WTC11 (cell line): Measurements from ENCODE around the gene C1orf232. TPM values are rescaled to one million over a fixed set of nuclear protein-coding genes. Genes with fewer than 3 reads are reported as not detected.

Experiments
- FOXP1 ChIP-seq: sonication (generic); formaldehyde crosslinking; IDR thresholded peaks from 2 replicates; pipeline ENCODE4 v1.8.0; 2022; ENCODE audit warnings: missing genetic modification reagents, mild to moderate bottlenecking, moderate library complexity, borderline replicate concordance
- IRF2 ChIP-seq: sonication (generic); formaldehyde crosslinking; IDR thresholded peaks from 2 replicates; pipeline ENCODE4 v1.8.0; 2022; ENCODE audit warnings: low read depth, missing genetic modification reagents, borderline replicate concordance
- NFE2L1 ChIP-seq: sonication (generic); formaldehyde crosslinking; IDR thresholded peaks from 2 replicates; pipeline ENCODE4 v1.8.1; 2023; ENCODE audit warnings: missing genetic modification reagents
- SOX15 ChIP-seq: fragments of 250-450 bp; sonication (Bioruptor Pico); IDR thresholded peaks from 2 replicates; pipeline ENCODE4 v1.9.0; 2021; ENCODE audit warnings: mild to moderate bottlenecking
- ZNF317 ChIP-seq: sonication (generic); formaldehyde crosslinking; IDR thresholded peaks from 2 replicates; pipeline ENCODE4 v1.8.1; 2023; ENCODE audit warnings: low read depth, mild to moderate bottlenecking, moderate library complexity, missing genetic modification reagents, borderline replicate concordance
- total RNA-seq: library from RNA; stranded (reverse); gene quantifications from 3 replicates; pipeline ENCODE4 v1.2.3, GENCODE V29; 2021
- TF ChIP-seq, protein P1 (sequence below): sonication (generic); formaldehyde crosslinking; IDR thresholded peaks from 2 replicates; pipeline ENCODE4 v1.8.0; 2022; ENCODE audit warnings: mild to moderate bottlenecking, missing genetic modification reagents
- TF ChIP-seq, protein P2 (sequence below): fragments of 250-450 bp; sonication (Bioruptor Pico); IDR thresholded peaks from 2 replicates; pipeline ENCODE4 v1.9.0; 2021; ENCODE audit warnings: mild to moderate bottlenecking, borderline replicate concordance

Gene C1orf232
- total RNA-seq, 1 experiment from 2014 or later = not detected

DNA sequence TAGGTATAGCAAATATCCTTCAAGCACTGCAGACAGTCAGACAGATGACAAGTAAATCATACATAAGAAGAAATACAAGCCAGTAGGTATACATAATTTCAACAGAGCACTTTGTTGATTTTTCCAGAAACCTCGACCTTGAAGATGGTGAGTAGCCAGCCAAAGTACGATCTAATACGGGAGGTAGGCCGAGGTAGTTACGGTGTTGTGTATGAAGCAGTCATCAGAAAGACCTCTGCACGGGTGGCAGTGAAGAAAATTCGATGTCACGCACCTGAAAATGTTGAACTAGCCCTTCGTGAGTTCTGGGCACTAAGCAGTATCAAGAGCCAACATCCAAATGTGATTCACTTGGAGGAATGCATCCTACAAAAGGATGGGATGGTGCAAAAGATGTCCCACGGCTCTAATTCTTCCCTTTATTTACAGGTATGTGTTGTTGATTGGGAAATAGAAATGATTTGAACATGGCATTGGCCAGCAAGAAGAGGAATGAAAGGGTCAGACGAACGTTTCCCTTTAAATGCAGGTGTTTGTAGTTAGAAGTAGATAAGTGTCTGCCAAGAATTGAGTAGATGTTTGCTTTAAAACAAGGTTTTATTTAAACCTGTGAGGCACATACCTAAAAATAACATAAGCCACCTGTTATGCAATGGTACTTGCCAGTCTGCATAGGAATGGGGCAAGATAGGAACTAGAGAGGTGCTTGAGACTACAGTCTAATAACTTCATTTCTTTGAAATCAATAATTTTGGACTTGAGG lies 54.4 kb downstream of the C1orf232 start (continued):
- TF ChIP-seq, protein P1, sequence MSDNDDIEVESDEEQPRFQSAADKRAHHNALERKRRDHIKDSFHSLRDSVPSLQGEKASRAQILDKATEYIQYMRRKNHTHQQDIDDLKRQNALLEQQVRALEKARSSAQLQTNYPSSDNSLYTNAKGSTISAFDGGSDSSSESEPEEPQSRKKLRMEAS (CRISPR knock-in tag) = no peak
- TF ChIP-seq SOX15 = no peak
- TF ChIP-seq IRF2 (CRISPR knock-in tag) = no peak
- no peak for TF ChIP-seq ZNF317
- no peak for TF ChIP-seq NFE2L1 (CRISPR knock-in tag)
- TF ChIP-seq, protein P2, sequence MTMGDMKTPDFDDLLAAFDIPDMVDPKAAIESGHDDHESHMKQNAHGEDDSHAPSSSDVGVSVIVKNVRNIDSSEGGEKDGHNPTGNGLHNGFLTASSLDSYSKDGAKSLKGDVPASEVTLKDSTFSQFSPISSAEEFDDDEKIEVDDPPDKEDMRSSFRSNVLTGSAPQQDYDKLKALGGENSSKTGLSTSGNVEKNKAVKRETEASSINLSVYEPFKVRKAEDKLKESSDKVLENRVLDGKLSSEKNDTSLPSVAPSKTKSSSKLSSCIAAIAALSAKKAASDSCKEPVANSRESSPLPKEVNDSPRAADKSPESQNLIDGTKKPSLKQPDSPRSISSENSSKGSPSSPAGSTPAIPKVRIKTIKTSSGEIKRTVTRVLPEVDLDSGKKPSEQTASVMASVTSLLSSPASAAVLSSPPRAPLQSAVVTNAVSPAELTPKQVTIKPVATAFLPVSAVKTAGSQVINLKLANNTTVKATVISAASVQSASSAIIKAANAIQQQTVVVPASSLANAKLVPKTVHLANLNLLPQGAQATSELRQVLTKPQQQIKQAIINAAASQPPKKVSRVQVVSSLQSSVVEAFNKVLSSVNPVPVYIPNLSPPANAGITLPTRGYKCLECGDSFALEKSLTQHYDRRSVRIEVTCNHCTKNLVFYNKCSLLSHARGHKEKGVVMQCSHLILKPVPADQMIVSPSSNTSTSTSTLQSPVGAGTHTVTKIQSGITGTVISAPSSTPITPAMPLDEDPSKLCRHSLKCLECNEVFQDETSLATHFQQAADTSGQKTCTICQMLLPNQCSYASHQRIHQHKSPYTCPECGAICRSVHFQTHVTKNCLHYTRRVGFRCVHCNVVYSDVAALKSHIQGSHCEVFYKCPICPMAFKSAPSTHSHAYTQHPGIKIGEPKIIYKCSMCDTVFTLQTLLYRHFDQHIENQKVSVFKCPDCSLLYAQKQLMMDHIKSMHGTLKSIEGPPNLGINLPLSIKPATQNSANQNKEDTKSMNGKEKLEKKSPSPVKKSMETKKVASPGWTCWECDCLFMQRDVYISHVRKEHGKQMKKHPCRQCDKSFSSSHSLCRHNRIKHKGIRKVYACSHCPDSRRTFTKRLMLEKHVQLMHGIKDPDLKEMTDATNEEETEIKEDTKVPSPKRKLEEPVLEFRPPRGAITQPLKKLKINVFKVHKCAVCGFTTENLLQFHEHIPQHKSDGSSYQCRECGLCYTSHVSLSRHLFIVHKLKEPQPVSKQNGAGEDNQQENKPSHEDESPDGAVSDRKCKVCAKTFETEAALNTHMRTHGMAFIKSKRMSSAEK = no peak
- no peak for TF ChIP-seq FOXP1 (CRISPR knock-in tag)

Other genes starting within 250 kb of the C1orf232 start
- 9.4 to 11.8 TPM (median 11.5 TPM) in 3 replicates for gene PAFAH2, start 170.9 kb downstream of the C1orf232 start, total RNA-seq
- gene EXTL1, start 147.2 kb downstream of the C1orf232 start, total RNA-seq = 1.3 to 2.1 TPM (median 1.9 TPM) in 3 replicates
- 0.15 to 0.41 TPM (median 0.41 TPM) in 3 replicates for gene SLC30A2, start 122.8 kb downstream of the C1orf232 start, total RNA-seq
- not detected in 3 replicates for gene TRIM63, start 101.3 kb downstream of the C1orf232 start, total RNA-seq
- 4.0 to 5.5 TPM (median 4.3 TPM) in 3 replicates for gene PDIK1L, start 57.1 kb downstream of the C1orf232 start, total RNA-seq
- gene FAM110D, start 9.9 kb downstream of the C1orf232 start, total RNA-seq = 0.37 to 0.55 TPM (median 0.53 TPM) in 3 replicates
- gene ZNF593, start 945 bp upstream of the C1orf232 start, total RNA-seq = 39.6 to 49.1 TPM (median 43.3 TPM) in 3 replicates
- not detected in 3 replicates for gene ZNF593OS, start 2.9 kb upstream of the C1orf232 start, total RNA-seq
- 18.0 to 20.5 TPM (median 19.7 TPM) in 3 replicates for gene CNKSR1, start 8.5 kb upstream of the C1orf232 start, total RNA-seq
- gene CATSPER4, start 21.6 kb upstream of the C1orf232 start, total RNA-seq = 0.35 to 0.85 TPM (median 0.55 TPM) in 3 replicates
- gene CEP85, start 65.2 kb upstream of the C1orf232 start, total RNA-seq = 32.0 to 40.8 TPM (median 35.3 TPM) in 3 replicates
- 70.8 to 92.9 TPM (median 92.3 TPM) in 3 replicates for gene SH3BGRL3, start 111.1 kb upstream of the C1orf232 start, total RNA-seq
- 12.4 to 14.1 TPM (median 14.1 TPM) in 3 replicates for gene UBXN11, start 137.7 kb upstream of the C1orf232 start, total RNA-seq
- gene CD52, start 149.0 kb upstream of the C1orf232 start, total RNA-seq = 2.8 to 3.7 TPM (median 3.4 TPM) in 3 replicates
- 14.4 to 21.1 TPM (median 17.8 TPM) in 3 replicates for gene CRYBG2, start 185.2 kb upstream of the C1orf232 start, total RNA-seq
- gene ZNF683, start 203.8 kb upstream of the C1orf232 start, total RNA-seq = not detected in 3 replicates
- gene LIN28A, start 241.9 kb upstream of the C1orf232 start, total RNA-seq = 1,150 to 1,251 TPM (median 1,185 TPM) in 3 replicates